Stimulated activated CD4-positive, alpha-beta T cell treated with anti-CD3 and anti-CD28 coated beads, Interleukin-15, amount 100 ng/mL, for 24 hours (primary cell): Measurements from ENCODE around the gene SURF2.
"Not testable (repeated sequence)": the region's sequence is repeated elsewhere in the genome, so short reads cannot be mapped to it uniquely, and the experiment has no call there.

ENCODE experiments used
- DNase-seq: peaks from one replicate; pipeline ENCODE4 v3.0.0-alpha.2; 2020

Gene SURF2

DNA sequence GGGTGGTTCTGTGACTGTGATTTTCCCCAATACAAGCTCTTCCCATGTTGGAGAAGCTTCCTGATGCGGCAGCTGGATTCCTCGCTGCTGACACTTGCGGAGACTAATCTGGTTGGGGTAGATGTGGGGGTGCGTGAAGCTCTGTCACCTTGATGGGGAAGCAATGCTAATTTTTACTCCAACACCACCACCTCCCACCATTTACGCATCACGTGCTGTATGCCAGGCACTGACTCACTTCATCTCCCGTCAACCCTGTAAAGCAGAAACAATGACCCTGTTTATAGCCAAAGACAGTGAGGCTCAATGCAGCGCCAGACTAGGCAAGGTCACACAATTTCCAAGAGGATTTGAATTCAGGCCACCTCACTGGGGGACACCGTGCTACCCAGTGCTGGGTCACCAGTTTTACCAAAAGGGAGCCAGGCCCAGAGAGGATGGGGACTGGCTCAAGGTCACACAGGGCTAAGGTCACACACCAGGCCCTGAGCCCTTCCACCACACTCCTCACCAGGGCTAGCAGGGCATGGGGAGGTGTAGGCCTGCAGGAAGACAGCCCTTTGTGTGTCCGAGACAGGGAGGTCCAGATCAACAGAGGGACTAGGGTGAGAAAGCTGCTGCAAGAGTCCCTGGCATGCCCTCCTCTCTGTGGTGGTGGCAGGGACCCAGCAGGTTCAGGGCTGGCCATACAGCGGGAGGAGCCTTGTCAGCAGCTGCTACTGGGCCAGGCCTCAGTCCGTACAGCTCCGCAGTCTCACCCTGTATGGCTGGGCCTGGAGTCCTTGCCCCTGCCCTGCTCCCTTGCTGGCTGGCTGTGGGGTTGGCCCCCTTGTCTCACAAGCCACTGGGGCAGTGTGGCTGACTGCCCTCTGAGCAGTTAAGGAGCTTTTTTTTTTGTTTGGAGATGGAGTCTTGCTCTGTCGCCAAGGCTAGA, 23.1 kb downstream of the SURF2 start:
- no peak for DNase-seq

GRCh38 chr9:133380734-133381133, 24.4 kb downstream of the SURF2 start:
- no peak for DNase-seq

GRCh38 chr9:133382507-133383141, 26.3 kb downstream of the SURF2 start:
- DNase-seq, result no peak

GRCh38 chr9:133383438-133383837, 27.1 kb downstream of the SURF2 start:
- no peak for DNase-seq

GRCh38 chr9:133384736-133385321, 28.5 kb downstream of the SURF2 start:
- no peak for DNase-seq

- no peak for DNase-seq
Observed at GRCh38 chr9:133385452-133385851, 29.1 kb downstream of the SURF2 start.

GRCh38 chr9:133386338-133386737, 30.0 kb downstream of the SURF2 start:
- DNase-seq, result no peak

GRCh38 chr9:133387680-133388079, 31.3 kb downstream of the SURF2 start:
- DNase-seq, result no peak

- no peak for DNase-seq
Observed at GRCh38 chr9:133389025-133389557, 32.7 kb downstream of the SURF2 start.

DNA sequence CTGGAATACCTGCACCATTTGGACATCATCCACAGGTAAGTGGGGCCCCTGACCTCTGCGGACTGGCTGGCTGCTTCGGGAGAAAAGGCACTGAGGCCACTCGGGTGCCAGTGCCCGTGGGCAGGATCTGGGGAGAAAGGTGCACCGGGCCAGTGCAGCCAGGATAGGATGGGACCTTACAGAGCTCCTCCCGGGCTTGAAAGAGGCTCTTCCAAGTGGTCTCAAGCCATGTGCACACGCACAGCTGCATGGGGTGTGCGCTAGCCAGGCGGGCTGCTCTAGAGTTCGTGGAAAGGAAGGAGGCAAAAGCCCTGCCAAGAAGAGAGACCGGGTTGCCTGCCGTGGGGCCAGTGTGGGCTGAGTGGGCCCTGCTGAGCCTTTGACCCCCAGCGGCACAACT, 33.2 kb downstream of the SURF2 start:
- DNase-seq, result no peak

GRCh38 chr9:133390713-133391112, 34.4 kb downstream of the SURF2 start:
- no peak for DNase-seq

DNA sequence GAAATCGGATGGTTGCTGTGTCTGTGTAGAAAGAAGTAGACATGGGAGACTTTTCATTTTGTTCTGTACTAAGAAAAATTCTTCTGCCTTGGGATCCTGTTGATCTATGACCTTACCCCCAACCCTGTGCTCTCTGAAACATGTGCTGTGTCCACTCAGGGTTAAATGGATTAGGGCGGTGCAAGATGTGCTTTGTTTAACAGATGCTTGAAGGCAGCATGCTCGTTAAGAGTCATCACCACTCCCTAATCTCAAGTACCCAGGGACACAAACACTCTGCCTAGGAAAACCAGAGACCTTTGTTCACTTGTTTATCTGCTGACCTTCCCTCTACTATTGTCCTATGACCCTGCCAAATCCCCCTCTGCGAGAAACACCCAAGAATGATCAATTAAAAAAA, 35.1 kb downstream of the SURF2 start:
- not testable (repeated sequence) for DNase-seq

GRCh38 chr9:133392308-133392707, 36.0 kb downstream of the SURF2 start:
- DNase-seq, result not testable (repeated sequence)

DNA sequence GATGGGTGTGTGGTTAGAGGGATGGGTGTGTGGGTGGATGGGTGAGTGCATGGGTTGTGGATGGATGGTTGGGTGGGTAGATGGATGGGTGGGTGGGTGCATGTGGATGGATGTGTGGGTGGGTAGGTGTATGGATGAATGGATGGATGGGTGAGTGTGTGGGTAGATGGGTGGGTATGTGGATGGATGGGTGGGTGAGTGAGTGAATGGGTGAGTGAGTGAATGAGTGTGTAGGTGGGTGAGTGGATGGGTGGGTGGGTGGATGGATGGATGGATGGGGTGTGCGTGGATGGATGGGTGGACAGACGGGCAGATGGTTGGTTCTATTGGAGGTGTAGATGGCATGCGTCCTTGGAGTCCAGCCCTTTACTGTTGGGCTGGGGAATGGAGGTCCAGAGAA, 37.0 kb downstream of the SURF2 start:
- DNase-seq, result no peak

GRCh38 chr9:133394687-133395271, 38.4 kb downstream of the SURF2 start:
- no peak for DNase-seq

DNA sequence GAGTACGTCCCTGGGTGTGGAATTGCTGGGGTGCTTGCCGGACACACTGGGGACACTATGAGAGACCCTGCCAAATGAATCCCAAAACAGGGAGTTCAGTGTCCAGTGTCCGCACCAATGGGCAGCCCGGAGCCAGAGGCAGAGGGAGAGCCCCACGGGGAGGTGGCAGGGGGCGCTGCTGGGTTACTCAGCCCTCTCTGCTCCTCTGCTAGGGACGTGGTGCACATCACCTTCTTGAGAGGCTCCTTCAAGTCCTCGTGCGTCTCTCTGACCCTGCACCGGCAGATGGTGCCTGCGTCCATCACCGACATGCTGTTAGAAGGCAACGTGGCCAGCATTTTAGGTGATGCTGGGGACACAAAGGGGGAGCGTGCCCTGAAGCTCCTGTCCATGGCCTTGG, 40.6 kb downstream of the SURF2 start:
- DNase-seq, result no peak

DNA sequence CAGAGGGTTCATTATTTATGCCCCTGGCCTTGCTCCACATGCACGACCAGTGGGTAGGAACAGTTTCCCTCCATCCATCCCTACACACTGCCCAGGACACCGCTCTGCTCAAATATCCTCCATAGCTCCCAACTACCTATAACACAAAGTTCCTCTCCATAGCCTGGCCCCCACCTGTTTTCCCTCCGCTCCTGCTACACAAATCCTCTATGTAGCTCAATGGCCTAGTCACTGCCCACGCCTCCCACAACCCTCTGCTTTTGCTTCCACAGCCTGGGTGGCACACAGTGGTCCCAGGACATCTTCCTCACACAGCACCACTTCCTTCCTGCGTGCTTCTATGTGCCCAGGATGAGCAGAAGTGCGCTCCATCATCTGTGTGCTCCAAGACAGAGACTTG, 41.0 kb downstream of the SURF2 start:
- DNase-seq, result no peak

GRCh38 chr9:133397895-133398294, 41.5 kb downstream of the SURF2 start:
- DNase-seq, result no peak

GRCh38 chr9:133400292-133400691, 43.9 kb downstream of the SURF2 start:
- DNase-seq, result no peak

DNA sequence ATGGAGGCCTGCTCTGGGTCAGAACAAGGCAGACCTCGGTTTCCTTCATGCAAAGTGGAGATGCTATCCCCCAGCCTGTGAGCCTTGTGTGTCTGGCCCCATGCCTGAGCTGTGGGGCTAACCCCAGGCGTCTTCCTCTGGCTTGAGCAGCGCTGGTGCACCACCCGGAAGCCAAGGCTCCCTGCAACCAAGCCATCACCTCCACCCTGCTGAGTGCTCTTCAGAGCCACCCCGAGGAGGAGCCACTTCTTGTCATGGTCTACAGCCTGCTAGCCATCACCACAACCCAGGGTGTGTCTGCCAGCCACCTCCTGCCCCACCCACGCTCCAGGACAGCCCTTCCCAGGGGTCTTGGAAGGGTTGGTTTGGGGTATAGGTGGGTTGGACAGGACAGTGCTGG, 45.2 kb downstream of the SURF2 start:
- no peak for DNase-seq

- DNase-seq, result no peak
Observed at GRCh38 chr9:133402689-133403088, 46.3 kb downstream of the SURF2 start.

- peak; percentile 68 for DNase-seq
Observed at GRCh38 chr9:133403766-133404453, 47.6 kb downstream of the SURF2 start.
